ENCODE results near the gene MAGEC1.
"Not testable (repeated sequence)": the region's sequence is repeated elsewhere in the genome, so short reads cannot be mapped to it uniquely, and the experiment has no call there.

MAGEC1 gene, protein sequence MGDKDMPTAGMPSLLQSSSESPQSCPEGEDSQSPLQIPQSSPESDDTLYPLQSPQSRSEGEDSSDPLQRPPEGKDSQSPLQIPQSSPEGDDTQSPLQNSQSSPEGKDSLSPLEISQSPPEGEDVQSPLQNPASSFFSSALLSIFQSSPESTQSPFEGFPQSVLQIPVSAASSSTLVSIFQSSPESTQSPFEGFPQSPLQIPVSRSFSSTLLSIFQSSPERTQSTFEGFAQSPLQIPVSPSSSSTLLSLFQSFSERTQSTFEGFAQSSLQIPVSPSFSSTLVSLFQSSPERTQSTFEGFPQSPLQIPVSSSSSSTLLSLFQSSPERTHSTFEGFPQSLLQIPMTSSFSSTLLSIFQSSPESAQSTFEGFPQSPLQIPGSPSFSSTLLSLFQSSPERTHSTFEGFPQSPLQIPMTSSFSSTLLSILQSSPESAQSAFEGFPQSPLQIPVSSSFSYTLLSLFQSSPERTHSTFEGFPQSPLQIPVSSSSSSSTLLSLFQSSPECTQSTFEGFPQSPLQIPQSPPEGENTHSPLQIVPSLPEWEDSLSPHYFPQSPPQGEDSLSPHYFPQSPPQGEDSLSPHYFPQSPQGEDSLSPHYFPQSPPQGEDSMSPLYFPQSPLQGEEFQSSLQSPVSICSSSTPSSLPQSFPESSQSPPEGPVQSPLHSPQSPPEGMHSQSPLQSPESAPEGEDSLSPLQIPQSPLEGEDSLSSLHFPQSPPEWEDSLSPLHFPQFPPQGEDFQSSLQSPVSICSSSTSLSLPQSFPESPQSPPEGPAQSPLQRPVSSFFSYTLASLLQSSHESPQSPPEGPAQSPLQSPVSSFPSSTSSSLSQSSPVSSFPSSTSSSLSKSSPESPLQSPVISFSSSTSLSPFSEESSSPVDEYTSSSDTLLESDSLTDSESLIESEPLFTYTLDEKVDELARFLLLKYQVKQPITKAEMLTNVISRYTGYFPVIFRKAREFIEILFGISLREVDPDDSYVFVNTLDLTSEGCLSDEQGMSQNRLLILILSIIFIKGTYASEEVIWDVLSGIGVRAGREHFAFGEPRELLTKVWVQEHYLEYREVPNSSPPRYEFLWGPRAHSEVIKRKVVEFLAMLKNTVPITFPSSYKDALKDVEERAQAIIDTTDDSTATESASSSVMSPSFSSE
- total RNA-seq = 0 to 1.4 (median 0) reads per million in 17 experiments

DNA sequence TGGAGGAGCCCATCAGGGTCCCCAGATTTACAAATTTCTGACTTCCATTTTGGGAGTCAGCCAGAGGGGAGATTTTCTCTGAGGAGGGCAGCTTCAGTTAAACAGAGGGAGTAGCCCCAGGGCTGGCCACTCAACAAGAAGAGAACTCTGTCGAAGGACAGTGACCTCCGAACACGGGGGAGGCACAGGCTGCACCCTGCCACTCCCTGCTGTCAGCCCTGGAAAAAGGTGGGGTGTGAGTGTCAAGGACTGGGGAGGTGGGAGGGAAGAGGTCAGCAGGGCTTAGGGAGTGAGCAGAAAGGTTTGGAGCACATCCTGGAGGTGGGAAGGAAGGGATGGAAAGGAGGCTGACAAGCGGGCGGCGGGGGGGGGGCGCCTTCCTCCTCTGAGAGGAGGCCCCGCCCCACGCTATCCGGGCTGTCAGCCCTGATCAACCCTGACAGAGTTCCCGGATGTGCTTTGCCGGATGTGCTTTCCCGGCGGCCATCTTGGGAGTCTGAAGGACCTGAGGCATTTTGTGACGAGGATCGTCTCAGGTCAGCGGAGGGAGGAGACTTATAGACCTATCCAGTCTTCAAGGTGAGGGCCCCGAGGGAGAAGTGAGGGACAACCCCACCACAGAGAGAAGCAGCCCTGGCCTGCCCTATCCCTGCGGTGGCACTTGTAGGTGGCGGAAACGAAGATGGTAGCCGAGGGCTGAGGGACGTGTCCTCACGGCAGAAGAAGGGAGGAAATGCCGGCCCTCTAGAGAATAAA is at the start of gene MAGEC1:
Gene MAGEC1, plus strand, starts transcription at position 495 of the 756 bp plus-strand sequence. CDS start 1,179 bp downstream, outside the sequence.
- DNase-seq = no peak

- no peak for DNase-seq
Measured at GRCh38 chrX:141857479-141857878, 46.2 kb upstream of the MAGEC1 start.

DNA sequence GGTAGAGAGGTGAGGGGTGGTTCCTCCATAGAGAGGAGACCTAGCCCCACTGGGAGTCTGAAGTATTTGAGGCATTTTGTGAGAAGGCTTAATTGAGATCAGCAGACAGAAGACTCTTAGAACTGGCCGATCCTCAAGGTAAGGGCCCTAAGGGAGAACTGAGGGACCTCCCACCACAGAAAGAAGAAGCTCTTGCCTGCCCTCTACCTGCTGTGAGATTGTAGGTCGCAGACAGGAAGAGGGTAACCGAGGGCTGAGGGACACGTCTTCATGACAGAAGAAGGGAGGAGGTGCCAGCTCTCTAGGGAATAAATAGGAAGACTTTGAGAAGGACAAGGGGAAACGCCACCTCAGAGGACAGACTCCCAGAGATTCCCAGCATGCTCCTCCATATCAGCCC is 24.1 kb upstream of the MAGEC1 start:
- no peak for DNase-seq

DNA sequence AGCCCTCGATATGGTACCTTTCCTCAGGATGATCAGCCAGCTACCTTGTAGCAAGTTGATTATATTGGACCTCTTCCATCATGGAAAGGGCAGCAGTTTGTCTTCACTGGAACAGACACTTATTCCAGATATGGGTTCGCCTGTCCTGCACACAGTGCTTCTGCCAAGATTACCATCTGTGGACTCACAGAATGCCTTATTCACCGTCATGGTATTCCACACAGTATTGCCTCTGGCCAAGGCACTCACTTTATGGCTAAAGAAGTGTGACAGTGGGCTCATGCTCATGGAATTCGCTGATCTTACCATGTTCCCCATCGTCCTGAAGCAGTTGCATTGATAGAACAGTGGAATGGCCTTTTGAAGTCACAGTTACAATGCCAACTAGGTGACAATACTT is 14.9 kb upstream of the MAGEC1 start:
- not testable (repeated sequence) for DNase-seq

- no peak for DNase-seq
Measured at GRCh38 chrX:141894733-141895132, 9.0 kb upstream of the MAGEC1 start.

DNA sequence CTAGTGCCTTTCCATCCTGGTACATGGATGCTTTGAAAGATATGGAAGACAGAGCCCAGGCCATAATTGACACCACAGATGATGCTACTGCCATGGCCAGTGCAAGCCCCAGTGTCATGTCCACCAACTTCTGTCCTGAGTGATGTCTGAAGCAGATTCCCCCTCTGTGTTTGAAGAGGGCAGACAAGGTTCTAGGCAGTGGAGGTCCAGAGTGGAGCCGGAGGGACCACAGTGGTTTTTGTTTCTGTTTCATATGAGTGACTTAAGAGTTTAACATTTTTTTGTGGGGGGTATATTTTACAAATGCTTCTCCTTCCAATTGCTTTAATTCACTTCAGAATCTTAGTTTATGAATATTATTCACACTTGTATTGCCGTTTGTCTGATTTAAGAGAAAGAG is 6.0 kb upstream of the MAGEC1 start:
- no peak for DNase-seq

GRCh38 chrX:141902366-141902765 is 1.3 kb upstream of the MAGEC1 start:
- no peak for DNase-seq

- no peak for DNase-seq
Measured at GRCh38 chrX:141904262-141904661, 568 bp downstream of the MAGEC1 start.

- DNase-seq = no peak
Measured at GRCh38 chrX:141917801-141918200, 14.1 kb downstream of the MAGEC1 start.

DNA sequence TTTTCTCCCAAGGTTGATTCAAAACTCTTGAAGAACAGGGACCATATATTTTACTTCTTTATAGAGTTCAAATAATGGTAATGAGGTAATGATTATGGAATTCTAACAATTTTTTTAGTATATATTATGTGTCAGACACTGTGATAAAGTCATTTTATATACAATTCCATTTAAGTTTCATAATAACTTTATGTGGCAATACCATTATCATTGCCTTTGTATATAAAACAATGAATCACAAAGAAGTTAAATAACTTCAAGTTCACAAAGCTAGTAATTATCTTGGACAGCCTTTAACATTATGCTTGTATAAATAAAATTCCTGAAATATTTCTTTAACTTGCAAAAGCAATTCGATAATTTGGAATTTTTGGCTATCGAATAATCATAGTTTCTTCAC is 20.6 kb downstream of the MAGEC1 start:
- DNase-seq = no peak

- no peak for DNase-seq
Measured at GRCh38 chrX:141928432-141928831, 24.7 kb downstream of the MAGEC1 start.

- no peak for DNase-seq
Measured at GRCh38 chrX:141934059-141934641, 30.5 kb downstream of the MAGEC1 start.

DNA sequence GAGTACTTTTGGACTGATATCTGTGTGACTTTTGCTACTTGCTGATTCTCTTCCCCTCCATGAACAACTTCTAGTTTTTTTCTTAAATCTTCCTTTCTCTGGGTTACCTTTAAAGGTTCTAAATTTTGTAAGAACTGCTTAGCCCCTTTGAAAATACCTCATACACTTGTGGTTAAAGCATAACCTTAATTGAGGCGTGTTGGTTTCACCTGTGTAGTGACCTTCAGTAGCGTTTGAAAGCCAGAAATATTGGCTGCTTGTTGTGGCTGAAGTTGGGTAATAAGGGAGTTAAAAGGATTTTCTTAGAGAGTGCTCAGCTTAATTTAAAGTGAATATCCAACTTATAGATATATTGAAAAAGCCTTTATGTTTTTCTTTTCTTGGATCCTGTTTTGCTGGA is 32.0 kb downstream of the MAGEC1 start:
- DNase-seq = no peak

DNA sequence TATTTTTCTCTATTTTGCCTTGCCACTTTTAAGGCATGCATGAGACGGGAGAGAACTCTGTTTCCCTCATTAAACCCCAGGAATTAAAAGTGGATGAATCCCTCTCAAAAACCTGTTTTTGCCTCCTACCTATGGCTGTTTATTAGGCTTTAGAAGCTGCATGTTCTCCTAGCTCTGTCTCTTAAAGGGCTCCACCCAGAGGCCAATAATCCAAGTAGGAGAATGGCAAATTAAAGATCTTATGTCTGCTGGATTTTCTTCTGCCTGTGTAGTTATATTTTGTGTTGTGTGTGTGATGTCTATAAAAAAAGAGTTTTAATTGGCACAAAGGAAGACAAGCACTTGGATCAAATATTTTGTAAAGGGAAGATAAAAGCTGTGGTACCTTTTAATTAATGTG is 32.4 kb downstream of the MAGEC1 start:
- no peak for DNase-seq

DNA sequence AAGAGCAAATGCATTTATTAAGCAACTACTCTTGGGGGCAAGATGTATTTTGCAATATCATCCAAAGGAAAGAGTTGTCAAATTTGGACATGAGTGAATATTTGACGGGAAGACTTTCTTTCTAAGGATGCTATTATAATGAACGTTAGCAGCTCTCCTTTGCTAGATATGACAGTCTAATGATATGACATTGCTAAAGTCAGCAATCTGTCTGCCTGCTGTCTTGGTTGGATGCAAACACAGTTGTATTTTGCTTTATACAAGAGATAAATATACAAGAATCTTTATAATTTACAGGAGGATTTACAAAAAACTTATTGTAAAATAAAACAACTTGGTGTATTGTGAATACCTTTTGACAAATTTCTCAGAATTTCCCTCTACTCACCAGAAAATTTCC is 37.5 kb downstream of the MAGEC1 start:
- DNase-seq = no peak

DNA sequence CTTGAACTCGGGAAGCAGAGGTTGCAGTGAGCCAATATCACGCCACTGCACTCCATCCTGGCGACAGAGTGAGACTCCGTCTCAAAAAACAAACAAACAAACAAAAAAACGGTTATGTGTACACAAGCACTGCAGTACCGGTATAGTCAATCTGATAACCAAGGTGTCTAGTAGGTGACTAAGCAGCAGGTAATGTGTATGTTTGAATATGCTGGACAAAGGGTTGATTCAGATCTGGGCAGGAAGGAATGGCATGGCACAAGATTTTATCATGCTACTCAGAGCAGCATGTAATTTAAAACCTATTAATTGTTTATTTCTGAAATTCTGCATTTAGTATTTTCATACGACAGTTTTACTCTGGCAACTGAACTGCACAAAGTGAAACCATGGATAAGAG is 41.7 kb downstream of the MAGEC1 start:
- no peak for DNase-seq

GRCh38 chrX:141947350-141947749 is 43.7 kb downstream of the MAGEC1 start:
- no peak for DNase-seq

- DNase-seq = no peak
Measured at GRCh38 chrX:141952603-141953002, 48.9 kb downstream of the MAGEC1 start.

GRCh38 chrX:141958675-141959074 is 55.0 kb downstream of the MAGEC1 start:
- DNase-seq = no peak
